Left ventricle myocardium superior (tissue), 1 donor: ENCODE results near the gene SFN. TPM values are rescaled to one million over a fixed set of nuclear protein-coding genes. Genes with fewer than 3 reads are reported as not detected.

Source experiments
- ATAC-seq: fragments of 200-7000 bp; cut with Tn5 transposase; one replicate; pipeline ENCODE4 v1.9.1; 2020; ENCODE audit warnings: mild to moderate bottlenecking, moderate library complexity
- DNase-seq: peaks from one replicate; pipeline ENCODE4 v3.0.0-alpha.2; 2020
- intact Hi-C: fragments of 100-400 bp; cut with micrococcal nuclease; formaldehyde crosslinking; loops from one replicate; pipeline ENCODE4 v1.11.0; 2022
- total RNA-seq: library from RNA; stranded (reverse); fragmentation: NEBNext Ultra II Directional; extraction: Animal tissue kit (Norgen Biotek cat#: 25700); gene quantifications from one replicate; pipeline ENCODE4 v1.2.1, GENCODE V29; 2021
- donor health status: DM: no; HTN: yes; CAD: no; lungs with severe emphysema.

SFN gene
- total RNA-seq, 1 donor from 2014 or later: not detected

DNA sequence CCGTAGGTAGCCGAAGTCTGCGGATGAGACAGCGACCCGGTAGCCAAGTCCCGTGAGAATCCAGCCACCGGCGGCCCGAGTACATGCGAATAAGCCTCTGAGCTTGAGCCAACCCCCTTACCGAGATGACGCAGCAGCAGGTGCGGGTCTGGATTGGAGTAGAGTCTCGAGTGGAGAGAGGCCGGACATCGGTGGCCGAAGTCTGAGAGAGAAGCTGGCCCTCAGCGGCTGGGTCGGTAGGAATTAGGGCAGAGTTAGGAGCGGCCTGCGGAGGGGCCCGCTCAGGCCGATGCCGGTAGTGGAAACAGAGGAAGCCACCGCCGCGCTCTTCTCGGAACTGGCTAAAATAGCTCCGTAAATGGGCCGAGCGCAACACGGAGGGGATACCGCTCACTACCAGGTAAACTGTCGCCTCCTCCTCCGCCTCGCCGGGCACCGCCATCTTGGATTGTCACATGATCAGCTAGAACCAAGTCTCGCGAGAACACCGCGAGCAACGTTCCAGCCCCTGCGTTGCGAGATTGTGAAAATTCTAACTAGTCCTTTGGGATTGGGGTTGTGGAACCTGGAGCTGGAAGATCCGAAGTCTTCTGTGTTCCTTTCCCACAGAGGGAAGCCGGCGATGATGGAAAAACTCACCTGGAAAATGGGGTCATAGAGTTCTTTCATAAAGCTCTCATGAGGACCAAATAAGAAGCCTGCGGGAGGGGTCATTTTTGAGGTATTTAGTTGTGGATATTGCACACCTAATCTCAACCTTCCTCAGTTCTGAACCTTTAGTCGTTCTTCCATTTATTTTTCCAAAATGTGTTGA lies 37.3 kb downstream of the SFN start, which contains the start of gene GPATCH3:
TSS of gene GPATCH3 (minus strand) at position 467 of the 814 bp plus-strand sequence. CDS start at position 442, 25 bp downstream.
- peak; percentile 93 for ATAC-seq
- DNase-seq: peak; percentile 95
- intact Hi-C loops: no loop called here

DNA sequence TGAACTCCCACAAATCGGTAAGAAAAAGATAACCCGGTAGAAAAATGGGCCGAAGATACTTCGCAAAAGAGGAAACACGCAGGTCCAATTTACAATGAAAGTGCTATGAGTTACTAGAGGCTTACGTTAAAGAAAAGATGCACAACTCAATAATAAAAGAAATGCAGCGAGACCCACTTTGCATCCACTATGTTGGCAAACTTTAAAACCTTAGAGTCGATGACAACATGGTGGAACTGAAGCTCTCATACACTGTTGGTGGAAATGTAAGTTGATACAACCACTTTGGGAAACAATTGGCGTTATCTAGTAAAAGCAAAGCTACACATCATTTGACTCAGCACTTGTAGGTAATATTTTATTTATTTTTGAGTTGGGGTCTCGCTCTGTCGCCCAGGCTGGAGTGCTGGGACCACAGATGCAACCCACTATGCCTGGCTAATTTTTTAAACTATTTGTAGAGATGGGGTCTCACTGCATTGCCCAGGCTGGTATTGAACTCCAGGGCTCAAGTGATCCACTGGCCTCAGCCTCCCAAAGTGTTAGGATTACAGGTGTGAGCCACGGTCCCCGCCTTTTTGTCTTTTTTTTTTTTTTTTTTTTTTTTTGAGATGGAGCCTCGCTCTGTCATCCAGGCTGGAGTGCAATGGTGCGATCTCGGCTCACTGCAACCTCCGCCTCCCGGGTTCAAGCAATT lies 38.0 kb downstream of the SFN start:
- intact Hi-C loops: no loop called here
- ATAC-seq (no peak), DNase-seq (no peak)

DNA sequence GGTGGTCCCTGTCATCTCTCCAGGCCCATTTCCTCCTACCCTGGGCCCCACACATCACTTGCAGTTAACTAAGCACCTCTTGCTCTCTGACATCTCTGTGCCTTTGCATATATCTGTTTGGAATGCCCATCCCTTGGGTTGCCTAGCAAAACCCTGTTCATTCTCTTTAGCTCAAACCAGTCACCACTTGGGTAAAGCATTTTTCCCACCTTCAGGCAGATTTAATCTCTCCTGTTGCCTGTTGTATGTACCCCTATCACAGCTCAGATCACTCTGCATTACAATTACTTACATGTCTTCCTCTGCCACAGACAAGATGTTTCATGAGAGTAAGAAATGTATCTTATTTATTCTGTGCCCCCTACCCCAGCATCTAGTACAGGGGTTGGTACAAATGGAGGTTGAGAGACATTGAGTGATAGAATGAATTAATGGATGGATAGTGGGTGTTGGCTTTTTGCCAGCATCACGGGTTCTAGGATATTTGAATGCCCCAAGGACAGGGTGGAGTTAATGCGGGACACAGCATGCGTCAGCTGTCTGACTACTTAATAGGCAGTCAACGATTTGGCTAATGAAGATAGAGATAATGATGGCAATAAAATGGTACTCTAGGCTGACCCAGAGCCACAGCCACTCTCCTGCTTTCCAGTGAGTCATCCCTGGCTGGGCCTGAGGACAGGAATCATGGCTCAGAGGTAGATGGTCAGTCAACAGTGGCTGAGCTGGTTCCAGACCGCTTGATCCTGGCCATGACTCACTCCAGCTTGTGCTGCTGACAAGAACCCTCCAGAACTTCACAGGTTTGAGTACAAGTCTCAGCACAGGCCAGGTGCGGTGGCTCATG lies 44.3 kb downstream of the SFN start:
- intact Hi-C loops: no loop called here
- ATAC-seq (no peak), DNase-seq (no peak)

DNA sequence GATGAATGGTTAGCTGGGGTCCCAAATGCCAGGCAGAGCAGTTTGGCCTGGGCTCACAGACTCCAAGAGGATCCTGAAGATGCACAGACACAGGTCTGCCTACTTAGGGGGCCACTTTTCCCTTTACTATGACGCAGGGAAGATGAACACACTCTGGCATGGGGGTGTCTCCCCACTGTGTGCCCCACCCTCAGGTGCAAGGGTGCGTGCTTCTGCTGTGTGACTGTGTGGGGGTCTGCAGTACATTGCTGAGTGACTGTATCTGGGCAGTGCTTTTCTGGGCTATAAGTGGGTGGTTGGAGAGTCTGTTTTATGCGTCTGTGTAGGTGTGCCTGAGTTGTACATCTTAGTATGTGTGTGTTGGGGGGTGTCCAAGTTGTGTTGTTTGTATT lies 47.0 kb downstream of the SFN start:
- ATAC-seq: no peak
- intact Hi-C loops: no loop called here
- no peak for DNase-seq

DNA sequence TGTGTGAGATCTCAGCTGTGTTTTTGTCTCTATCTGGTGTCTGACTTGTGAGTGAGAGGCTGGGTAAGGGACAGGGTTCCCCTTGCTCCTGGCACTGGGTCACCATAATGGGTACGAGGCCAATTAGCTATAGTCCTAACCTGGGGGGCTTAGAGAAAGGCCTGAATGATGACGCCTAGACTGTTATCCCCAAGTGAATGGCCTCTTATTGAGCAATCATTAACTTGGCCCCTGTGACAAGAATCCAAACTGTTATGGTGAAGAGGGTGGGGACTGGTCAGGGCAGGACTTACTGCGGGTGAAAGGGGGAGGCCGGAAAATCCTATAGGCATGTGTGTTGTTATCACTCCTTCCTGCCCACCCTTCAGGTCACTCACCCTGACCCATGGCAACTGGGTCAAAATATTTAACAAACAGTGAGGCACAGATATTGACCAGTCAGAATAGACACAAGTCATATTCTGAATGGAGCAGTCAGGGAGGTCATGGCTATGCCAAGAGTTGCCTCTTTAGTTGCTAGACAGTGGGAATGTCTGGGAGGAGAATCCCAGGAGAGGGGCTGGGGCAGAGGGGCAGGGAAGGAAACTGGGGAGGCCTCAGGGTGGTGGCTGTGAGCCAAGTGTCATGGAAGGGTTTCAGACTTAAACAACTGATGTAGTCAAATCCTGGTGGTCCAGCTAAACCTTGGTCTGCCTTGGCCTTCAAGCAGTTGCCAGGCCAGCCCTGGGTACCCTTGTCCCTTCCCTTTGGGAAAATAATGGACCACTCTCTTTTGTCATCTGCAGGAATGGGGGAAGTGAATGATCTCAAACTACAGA lies 47.6 kb downstream of the SFN start:
- intact Hi-C loops: no loop called here
- DNase-seq (no peak), ATAC-seq (no peak)

DNA sequence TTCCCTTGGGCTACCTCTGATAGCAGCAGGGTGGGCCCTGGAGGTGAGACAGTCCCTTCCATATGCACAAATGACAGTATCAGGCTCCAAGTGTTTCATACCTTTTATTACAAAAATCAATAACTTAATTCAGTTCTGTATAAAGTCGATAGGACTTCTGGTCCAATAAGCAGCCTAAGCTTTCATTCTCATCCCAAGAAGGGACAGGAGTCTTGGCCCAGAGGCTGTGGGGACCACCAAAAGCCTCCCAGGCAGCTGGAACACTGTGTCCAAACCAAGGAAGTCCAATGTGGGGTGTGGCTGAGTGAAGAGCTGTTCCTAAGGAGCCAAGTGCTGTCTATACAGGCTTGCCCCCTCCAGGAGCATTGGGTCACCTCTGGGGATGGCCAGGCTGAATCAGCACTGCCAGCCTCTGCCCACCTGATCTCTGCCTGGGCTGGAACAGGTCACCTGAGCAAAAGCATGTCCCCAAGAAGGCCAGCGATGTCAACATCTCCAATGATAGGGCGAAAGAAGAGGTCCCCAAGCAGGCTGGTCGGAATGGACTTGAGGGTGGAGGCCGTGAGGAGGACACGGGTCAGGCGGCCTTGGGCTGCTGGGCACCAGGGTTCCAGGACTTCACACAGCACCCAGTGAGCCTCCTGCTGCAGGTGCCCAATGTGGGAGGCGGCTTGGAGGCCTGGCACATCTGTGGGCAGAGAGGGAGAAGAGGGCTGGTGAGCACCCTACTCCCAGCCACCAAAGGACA lies 48.6 kb downstream of the SFN start:
- intact Hi-C loops: no loop called here
- ATAC-seq: no peak
- no peak for DNase-seq

DNA sequence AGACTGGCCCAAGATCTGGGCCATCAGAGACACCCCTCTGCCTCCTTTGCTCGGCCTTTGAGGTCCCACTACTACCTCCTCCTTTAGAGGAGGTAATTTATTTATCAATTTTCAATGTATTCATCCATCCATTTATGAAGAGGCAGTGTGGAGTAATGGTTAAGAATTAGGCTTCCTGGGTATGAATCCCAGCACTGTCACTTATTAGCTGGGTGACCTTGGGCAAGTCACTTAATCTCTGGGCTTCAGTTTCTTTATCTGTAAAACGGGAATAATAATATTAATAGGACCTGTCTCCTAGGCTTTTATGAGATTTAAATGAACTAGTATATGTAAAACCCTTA lies 49.2 kb downstream of the SFN start:
- ATAC-seq: no peak
- no peak for DNase-seq
- intact Hi-C loops: no loop called here

DNA sequence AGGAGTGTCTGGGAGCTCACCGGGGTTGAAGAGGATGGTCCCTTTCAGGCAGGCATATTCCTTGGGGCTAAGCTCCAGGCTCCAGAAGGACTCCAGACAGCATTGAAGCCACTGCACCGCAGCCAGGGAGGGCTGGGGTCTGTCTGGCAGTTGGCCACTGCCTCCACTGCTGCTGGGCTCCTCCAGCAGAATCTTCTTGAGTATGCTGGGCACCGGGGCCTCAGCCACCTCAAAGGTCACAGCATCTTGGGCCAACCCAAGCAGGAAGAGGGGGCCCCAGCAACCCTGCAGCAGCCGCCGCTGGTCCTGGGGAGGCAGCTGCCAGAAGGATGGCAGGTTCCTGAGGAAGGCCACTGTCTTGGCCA lies 50.4 kb downstream of the SFN start:
- ATAC-seq: peak; percentile 7
- no peak for DNase-seq
- intact Hi-C loops: no loop called here

Other genes starting within 250 kb of the SFN start
- gene ARID1A, start 167.1 kb upstream of the SFN start, total RNA-seq: 31.4 TPM
- 4.5 TPM for gene PIGV, start 75.2 kb upstream of the SFN start, total RNA-seq
- gene ZDHHC18, start 36.5 kb upstream of the SFN start, total RNA-seq: 18.1 TPM
- gene GPN2, start 27.1 kb downstream of the SFN start, total RNA-seq: 16.4 TPM
- 10.2 TPM for gene GPATCH3, start 37.3 kb downstream of the SFN start, total RNA-seq
- gene NR0B2, start 50.8 kb downstream of the SFN start, total RNA-seq: 5.3 TPM
- gene NUDC, start 58.6 kb downstream of the SFN start, total RNA-seq: 73.3 TPM
- gene KDF1, start 97.3 kb downstream of the SFN start, total RNA-seq: 0.37 TPM
- gene TRNP1, start 130.5 kb downstream of the SFN start, total RNA-seq: 27.4 TPM
- gene TENT5B, start 149.7 kb downstream of the SFN start, total RNA-seq: 49.6 TPM